Glutamatergic neuron (in vitro differentiated cells): Measurements from ENCODE around the gene PXN. TPM values are rescaled to one million over a fixed set of nuclear protein-coding genes. Genes with fewer than 3 reads are reported as not detected.

Experiments
- DNase-seq: peaks from one replicate; pipeline ENCODE4 v3.0.0; 2022
- H3K27ac Mint-ChIP-seq: one replicate; pipeline ENCODE4 v1.8.0; 2020; ENCODE audit warnings: mild to moderate bottlenecking, mixed read lengths, inconsistent platforms; ENCODE audit not compliant: unreplicated experiment
- H3K27me3 Mint-ChIP-seq: one replicate; pipeline ENCODE4 v1.8.0; 2020; ENCODE audit warnings: mild to moderate bottlenecking, moderate library complexity, mixed read lengths, inconsistent platforms; ENCODE audit not compliant: unreplicated experiment
- H3K36me3 Mint-ChIP-seq: one replicate; pipeline ENCODE4 v1.8.0; 2020; ENCODE audit warnings: mild to moderate bottlenecking, mixed read lengths, inconsistent platforms; ENCODE audit not compliant: unreplicated experiment
- H3K4me1 Mint-ChIP-seq: one replicate; pipeline ENCODE4 v1.8.0; 2020; ENCODE audit warnings: mild to moderate bottlenecking, low read depth, mixed read lengths, inconsistent platforms; ENCODE audit not compliant: unreplicated experiment
- H3K4me3 Mint-ChIP-seq: one replicate; pipeline ENCODE4 v1.8.0; 2020; ENCODE audit warnings: mild to moderate bottlenecking, mixed read lengths, inconsistent platforms; ENCODE audit not compliant: unreplicated experiment
- H3K9me3 Mint-ChIP-seq: one replicate; pipeline ENCODE4 v1.8.0; 2020; ENCODE audit warnings: mild to moderate bottlenecking, moderate library complexity, mixed read lengths, inconsistent platforms; ENCODE audit not compliant: unreplicated experiment
- total RNA-seq: library from RNA; stranded (reverse); fragmentation: NEBNext Ultra II Directional; extraction: Animal tissue kit (Norgen Biotek cat#: 25700); gene quantifications from one replicate; pipeline ENCODE4 v1.2.1, GENCODE V29; 2021; ENCODE audit not compliant: unreplicated experiment
- TF ChIP-seq, protein P1 (sequence below): fragments of 200-600 bp; sonication (generic); IDR thresholded peaks from one replicate; pipeline ENCODE4 v1.5.0; 2021; ENCODE audit not compliant: partially characterized antibody, unreplicated experiment

PXN gene
- total RNA-seq, 1 donor from 2014 or later, result 39.5 TPM

- H3K9me3 Mint-ChIP-seq, result peaks cover 13% of the 10 kb centered on the region
Observed at GRCh38 chr12:120218680-120219606, 46.6 kb downstream of the PXN start.

GRCh38 chr12:120216742-120217605 is 48.6 kb downstream of the PXN start:
- Mint-ChIP-seq H3K36me3 (no peaks in the 10 kb centered on the region), H3K4me1 (peaks cover 15% of the 10 kb centered on the region), H3K27ac (no peak overlapping the region), H3K4me3 (no peak overlapping the region), H3K27me3 (peaks cover 8% of the 10 kb centered on the region), H3K9me3 (peaks cover 13% of the 10 kb centered on the region)
- no peak for DNase-seq
- TF ChIP-seq, protein P1, sequence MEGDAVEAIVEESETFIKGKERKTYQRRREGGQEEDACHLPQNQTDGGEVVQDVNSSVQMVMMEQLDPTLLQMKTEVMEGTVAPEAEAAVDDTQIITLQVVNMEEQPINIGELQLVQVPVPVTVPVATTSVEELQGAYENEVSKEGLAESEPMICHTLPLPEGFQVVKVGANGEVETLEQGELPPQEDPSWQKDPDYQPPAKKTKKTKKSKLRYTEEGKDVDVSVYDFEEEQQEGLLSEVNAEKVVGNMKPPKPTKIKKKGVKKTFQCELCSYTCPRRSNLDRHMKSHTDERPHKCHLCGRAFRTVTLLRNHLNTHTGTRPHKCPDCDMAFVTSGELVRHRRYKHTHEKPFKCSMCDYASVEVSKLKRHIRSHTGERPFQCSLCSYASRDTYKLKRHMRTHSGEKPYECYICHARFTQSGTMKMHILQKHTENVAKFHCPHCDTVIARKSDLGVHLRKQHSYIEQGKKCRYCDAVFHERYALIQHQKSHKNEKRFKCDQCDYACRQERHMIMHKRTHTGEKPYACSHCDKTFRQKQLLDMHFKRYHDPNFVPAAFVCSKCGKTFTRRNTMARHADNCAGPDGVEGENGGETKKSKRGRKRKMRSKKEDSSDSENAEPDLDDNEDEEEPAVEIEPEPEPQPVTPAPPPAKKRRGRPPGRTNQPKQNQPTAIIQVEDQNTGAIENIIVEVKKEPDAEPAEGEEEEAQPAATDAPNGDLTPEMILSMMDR, result no peak

More at GRCh38 chr12:120218680-120219606, 46.6 kb downstream of the PXN start:
- H3K4me1 Mint-ChIP-seq, result peaks cover 18% of the 10 kb centered on the region
- DNase-seq, result no peak
- TF ChIP-seq, protein P1, result no peak
- peaks cover 10% of the 10 kb centered on the region for H3K27me3 Mint-ChIP-seq
- H3K27ac Mint-ChIP-seq, result no peak overlapping the region
- no peaks in the 10 kb centered on the region for H3K36me3 Mint-ChIP-seq
- no peak overlapping the region for H3K4me3 Mint-ChIP-seq

DNA sequence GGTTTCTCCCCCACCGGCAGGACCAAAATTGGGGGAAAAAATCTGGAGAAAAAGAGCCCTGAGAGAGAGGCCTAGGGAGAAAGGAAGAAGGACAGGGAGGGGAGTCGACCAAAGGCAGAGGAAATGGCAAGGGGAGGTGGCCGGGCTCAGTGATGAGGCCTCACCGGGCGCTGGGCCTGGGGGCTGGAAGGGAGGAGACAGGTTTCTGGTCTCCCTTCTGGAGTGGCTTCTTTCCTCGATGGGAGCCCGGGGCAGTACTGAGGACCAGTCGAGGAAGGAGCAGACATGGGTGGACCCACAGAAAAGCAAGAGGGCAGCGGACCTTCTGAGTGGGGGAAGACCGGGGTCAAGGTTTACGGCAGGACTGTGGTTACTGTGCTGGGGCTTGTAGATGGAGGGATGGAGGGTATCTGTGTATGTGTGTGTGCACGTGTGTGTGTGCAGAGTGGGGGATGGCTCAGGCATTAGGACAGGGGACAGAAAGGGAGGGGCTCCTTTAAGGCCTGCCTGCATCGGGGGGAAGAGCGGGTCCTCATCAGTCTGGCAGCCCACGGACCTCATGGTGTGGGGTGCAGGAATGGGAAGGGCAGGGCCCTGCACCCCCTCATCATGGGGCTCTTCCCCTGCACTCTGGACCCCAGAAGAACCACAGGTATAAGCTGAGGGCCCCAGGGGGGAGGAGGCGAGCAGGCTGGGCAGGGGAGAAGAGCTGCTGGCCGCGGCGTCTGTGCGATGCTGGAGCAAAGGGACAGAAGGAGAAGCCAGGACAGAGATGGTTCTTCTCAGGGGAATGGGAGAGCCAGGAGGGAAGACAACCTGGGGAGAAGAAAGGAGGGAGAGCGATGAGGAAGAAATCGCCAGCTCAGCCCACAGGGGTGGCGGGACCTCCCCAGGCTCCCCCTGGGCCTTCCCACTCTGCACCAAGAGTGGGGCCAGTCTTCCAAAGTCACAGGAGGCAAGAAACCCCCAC is 49.5 kb downstream of the PXN start:
- no peak for DNase-seq
- Mint-ChIP-seq H3K4me1 (peaks cover 15% of the 10 kb centered on the region), H3K36me3 (no peaks in the 10 kb centered on the region), H3K27ac (peak overlapping the region; percentile 77), H3K4me3 (peak overlapping the region; percentile 34), H3K9me3 (peaks cover 13% of the 10 kb centered on the region), H3K27me3 (peaks cover 8% of the 10 kb centered on the region)
- TF ChIP-seq, protein P1, result no peak

GRCh38 chr12:120215357-120215735 is 50.2 kb downstream of the PXN start:
- no peak for DNase-seq
- Mint-ChIP-seq H3K27me3 (peaks cover 2% of the 10 kb centered on the region), H3K36me3 (no peaks in the 10 kb centered on the region), H3K27ac (peak overlapping the region; percentile 77), H3K9me3 (peaks cover 13% of the 10 kb centered on the region), H3K4me1 (peaks cover 9% of the 10 kb centered on the region), H3K4me3 (no peak overlapping the region)
- TF ChIP-seq, protein P1, result no peak
